Memory B cell (primary cell): ENCODE data around the gene DNAJC16.

Experiments used
- ATAC-seq: fragments of 150-1000 bp; cut with Tn5 transposase; 2 replicates; pipeline ENCODE4 v1.10.0; 2021; ENCODE audit warnings: low read depth, mild to moderate bottlenecking, moderate library complexity
- DNase-seq, 2 donors: peaks; one replicate each; pipeline ENCODE4 v3.0.0; 2022; ENCODE audit warnings: low spot score in 2 of 2
- H3K27ac Mint-ChIP-seq: one replicate; pipeline ENCODE4 v1.8.0; 2022; ENCODE audit warnings: mild to moderate bottlenecking, moderate library complexity, mixed read lengths
- H3K27me3 Mint-ChIP-seq: one replicate; pipeline ENCODE4 v1.8.0; 2022; ENCODE audit warnings: mixed read lengths
- H3K36me3 Mint-ChIP-seq: one replicate; pipeline ENCODE4 v1.8.0; 2022; ENCODE audit warnings: mild to moderate bottlenecking, mixed read lengths
- H3K4me1 Mint-ChIP-seq: one replicate; pipeline ENCODE4 v1.8.0; 2022; ENCODE audit warnings: mixed read lengths
- H3K4me3 Mint-ChIP-seq: one replicate; pipeline ENCODE4 v1.8.0; 2022; ENCODE audit warnings: mild to moderate bottlenecking, moderate library complexity, mixed read lengths
- H3K9me3 Mint-ChIP-seq: one replicate; pipeline ENCODE4 v1.8.0; 2022; ENCODE audit warnings: mixed read lengths

DNAJC16 gene

DNA sequence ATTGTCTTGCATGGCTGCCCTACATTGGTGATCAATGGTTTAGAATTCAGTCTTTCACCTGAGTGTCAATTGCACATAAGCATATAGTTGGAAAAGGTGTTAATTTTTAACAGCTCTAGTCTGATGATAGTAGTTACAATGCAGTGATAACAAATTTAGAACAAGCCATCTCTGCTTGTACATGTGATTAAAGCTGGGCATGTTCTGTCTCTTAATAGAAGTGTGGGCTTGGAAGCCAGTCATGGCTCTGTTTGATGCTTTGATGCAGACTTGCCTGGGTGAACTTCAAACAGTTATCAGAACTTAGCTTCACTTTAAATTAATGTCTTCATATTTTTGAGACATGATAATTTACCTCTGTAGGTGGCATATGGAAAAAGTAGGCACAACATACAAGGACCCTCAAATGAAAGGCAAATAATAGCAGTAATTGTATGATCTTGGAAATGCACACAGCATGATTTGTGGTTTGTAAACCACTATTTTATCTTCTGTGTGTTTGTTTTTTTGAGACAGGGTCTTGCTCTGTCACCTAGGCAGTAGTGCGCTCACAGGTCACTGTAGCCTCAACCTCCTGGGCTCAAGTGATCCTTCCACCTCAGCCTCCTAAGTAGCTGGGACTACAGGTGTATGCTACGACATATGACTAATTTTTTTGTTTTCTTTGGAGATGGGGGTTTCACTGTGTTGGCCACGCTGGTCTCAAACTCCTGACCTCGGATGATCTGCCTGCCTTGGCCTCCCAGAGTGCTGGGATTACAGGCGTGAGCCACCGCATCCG, 94.4 kb downstream of the DNAJC16 start:
- H3K4me1 Mint-ChIP-seq, result peaks cover 41% of the 10 kb centered on the region
- H3K4me3 Mint-ChIP-seq, result no peak overlapping the region
- H3K36me3 Mint-ChIP-seq, result peaks cover 5% of the 10 kb centered on the region
- H3K27me3 Mint-ChIP-seq, result no peaks in the 10 kb centered on the region
- DNase-seq (no peak), ATAC-seq (no peak)
- no peaks in the 10 kb centered on the region for H3K9me3 Mint-ChIP-seq
- H3K27ac Mint-ChIP-seq, result peak overlapping the region; percentile 28

DNA sequence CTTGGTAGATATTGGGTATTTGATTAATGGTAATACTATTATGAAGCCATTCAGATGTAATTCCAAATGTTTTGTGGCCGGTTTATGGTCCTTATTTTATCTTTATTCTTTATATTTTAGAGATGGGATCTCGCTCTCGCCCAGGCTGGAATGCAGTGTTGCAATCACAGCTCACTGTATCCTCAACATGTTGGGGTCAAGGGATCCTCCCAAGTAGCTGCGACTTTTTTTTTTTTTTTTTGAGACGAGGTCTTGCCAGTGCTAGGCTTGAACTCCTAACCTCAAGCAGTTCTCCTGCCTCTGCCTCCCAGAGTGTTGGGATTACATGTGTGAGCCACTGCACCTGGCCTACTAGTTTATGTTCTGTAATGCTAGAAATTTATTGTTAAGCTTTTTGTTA, 95.3 kb downstream of the DNAJC16 start:
- Mint-ChIP-seq H3K27me3 (no peaks in the 10 kb centered on the region), H3K4me3 (no peak overlapping the region), H3K27ac (no peak overlapping the region), H3K36me3 (peaks cover 9% of the 10 kb centered on the region), H3K9me3 (no peaks in the 10 kb centered on the region), H3K4me1 (peaks cover 42% of the 10 kb centered on the region)
- DNase-seq, result no peak
- no peak for ATAC-seq

DNA sequence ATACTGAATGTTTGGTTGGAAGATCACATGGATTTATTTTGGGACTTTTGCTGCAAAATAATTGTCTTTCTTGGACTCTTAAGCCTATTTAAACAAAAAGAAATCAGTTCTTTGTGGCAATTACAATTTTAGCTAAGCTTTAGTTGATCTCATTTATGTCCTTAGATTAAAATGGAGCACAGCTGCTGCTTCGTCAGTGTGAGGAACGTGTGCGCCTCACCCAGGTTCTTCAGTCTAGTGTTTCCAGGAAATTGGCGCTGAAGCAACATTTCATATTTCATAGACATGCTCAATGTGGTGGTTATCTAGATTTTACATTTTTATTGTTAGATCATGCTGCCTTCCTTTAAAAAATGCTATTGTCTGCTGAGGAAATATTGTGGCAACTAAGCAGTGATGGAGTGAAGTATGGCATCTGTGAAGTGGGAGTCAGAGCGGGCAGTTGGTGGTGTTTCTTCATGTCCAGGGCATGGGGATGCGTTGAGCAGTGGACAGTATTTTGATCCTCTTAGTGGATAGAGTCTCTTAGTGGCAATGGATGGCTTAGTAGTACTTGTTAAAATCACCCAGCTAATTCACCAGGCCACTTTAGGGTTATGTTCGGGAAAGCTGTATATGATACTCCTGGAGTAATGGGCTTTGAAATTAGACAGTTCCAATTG, 96.2 kb downstream of the DNAJC16 start:
- no peaks in the 10 kb centered on the region for H3K9me3 Mint-ChIP-seq
- DNase-seq (no peak), ATAC-seq (no peak)
- peaks cover 10% of the 10 kb centered on the region for H3K36me3 Mint-ChIP-seq
- H3K27ac Mint-ChIP-seq, result peak overlapping the region; percentile 2
- H3K4me3 Mint-ChIP-seq, result no peak overlapping the region
- no peaks in the 10 kb centered on the region for H3K27me3 Mint-ChIP-seq
- H3K4me1 Mint-ChIP-seq, result peaks cover 47% of the 10 kb centered on the region

DNA sequence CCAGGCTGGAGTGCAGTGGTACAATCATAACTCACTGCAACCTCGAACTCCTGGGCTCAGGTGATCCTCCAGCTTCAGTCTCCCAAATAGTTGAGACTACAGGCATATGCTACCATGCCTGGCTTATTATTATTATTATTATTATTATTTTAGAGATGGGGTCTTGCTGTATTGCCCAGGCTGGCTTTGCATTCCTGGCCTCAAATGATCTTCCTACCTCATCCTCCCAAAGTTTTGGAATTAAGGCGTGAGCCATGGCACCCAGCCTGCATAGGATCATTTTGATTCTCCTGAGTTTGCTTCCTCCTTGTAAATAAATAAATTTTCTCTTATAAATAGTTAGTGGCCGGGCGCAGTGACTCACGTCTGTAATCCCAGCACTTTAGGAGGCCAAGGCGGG, 96.8 kb downstream of the DNAJC16 start:
- H3K27me3 Mint-ChIP-seq, result no peaks in the 10 kb centered on the region
- DNase-seq (no peak), ATAC-seq (no peak)
- peaks cover 44% of the 10 kb centered on the region for H3K4me1 Mint-ChIP-seq
- no peak overlapping the region for H3K27ac Mint-ChIP-seq
- no peaks in the 10 kb centered on the region for H3K9me3 Mint-ChIP-seq
- H3K36me3 Mint-ChIP-seq, result peaks cover 12% of the 10 kb centered on the region
- H3K4me3 Mint-ChIP-seq, result no peak overlapping the region

DNA sequence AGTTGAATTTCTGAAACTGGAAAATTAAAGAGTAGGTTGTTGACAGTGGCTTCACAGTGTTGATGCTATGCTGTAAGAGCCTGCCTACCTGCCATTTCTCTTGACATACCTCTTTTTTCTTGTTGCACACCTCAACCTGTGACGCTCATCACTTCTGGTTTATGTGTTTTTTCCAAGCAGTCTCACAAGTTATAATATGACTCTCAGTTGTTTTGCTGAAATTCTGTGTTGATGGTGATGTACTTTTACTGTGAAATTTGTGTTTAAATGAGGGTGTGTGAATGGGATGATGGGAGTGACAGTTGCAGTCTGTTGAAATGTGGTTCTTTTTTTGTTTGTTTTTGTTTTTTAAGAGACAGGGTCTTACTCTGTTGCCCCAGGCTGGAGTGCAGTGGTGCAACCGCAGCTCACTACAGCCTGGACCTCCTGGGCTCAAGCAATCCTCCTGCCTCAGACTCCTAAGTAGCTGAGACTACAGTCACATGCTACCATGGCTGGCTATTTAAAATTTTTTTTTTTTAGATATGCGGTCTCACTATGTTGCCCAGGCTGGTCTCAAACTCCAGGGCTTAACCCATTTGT, 97.6 kb downstream of the DNAJC16 start:
- DNase-seq, result no peak
- Mint-ChIP-seq H3K4me1 (peaks cover 39% of the 10 kb centered on the region), H3K4me3 (no peak overlapping the region), H3K36me3 (peaks cover 13% of the 10 kb centered on the region), H3K27ac (no peak overlapping the region), H3K27me3 (no peaks in the 10 kb centered on the region), H3K9me3 (no peaks in the 10 kb centered on the region)
- no peak for ATAC-seq

DNA sequence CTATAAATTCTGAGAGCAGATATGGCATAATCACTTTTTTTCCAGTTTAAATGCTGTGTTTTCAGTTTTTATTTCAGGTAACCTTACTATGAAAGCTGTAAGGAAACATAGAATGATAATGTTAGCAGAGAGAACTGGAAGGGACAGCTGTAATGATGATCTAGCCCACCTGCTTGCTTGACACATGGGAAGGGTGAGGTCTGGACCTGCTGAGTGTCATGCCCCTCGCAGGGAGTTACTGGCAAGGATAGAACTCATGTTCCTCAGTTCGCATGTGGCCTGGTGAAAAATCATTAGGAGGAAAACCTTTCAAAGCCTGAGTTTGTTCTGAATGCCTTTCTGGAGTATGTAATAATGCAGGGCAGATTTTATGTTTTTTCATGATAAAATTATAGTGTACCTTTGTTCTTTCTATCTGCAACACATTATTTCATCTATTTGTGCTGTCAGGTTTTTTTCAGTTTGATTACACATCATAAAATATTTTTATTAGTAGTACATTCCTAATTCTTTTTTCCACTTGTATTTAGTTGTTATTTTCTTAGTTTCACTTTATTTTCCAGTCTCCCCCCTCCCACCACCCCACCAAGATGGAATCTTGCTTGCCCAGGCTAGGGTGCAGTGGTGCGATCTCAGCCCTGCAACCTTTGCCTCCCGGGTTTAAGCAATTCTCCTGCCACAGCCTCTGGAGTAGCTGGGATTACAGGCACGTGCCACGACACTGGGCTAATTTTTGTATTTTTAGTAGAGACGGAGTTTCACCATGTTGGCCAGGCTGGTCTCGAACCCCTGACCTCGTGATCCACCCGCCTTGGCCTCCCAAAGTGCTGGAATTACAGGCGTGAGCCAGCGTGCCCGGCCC, 98.6 kb downstream of the DNAJC16 start:
- no peak for ATAC-seq
- DNase-seq, result no peak
- Mint-ChIP-seq H3K4me1 (peaks cover 37% of the 10 kb centered on the region), H3K36me3 (peaks cover 17% of the 10 kb centered on the region), H3K4me3 (no peak overlapping the region), H3K9me3 (no peaks in the 10 kb centered on the region), H3K27me3 (no peaks in the 10 kb centered on the region), H3K27ac (peak overlapping the region; percentile 77)
